CMK (cell line): ENCODE data around the gene UBXN10.

ENCODE experiments used
- DNase-seq: peaks from one replicate; pipeline ENCODE4 v3.0.0-alpha.2; 2010; ENCODE audit warnings: low read depth

Gene UBXN10

DNA sequence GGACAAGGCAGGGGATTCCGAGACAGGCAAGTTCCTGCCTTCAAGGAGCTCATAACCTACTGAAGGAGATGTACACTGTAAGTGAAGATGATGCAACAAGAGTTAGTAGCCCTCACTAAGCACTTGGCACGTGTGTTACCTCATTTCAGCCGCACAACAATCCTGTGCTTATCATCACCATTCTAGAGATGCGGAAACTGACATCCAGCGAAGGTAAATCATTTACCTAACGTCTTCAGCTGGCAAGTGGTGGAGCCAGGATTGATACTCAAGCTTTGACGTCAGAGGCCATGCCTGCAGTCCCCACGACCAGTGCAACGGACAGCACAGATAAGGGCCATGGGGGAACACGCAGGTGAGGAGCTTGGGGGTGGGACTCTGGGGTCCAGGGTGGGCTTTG, 2.9 kb upstream of the UBXN10 start:
- DNase-seq, result no peak

DNA sequence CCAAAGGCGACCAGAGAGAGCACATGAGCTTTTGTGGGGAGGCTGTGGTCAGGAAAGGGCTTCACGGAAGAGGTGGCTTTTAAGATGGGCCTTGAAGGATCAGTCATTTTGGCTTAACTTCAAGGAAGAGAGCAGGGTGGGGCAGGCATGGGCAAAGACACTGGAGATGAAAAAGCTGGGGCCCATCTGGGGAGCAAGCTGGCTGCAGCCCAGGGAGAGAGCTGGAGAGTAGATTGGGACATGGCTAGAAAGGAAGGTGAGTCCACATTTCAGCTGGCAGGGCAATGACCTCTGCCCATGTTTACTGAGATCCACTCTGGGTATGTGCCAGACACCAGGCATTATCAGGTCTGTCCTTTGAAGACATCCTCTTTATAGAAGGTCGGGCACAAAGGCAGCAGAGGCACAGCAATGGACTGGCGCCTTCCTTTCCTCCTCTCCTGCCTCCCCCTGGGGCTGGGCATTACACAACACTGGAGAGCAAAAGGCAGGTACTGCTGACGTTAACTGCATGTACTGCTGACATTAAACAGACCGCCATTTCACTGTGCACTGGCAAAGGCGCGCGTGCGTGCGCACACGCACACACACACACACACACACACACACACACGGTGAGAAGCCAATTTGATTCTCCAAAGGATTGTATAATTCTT, 2.2 kb upstream of the UBXN10 start:
- no peak for DNase-seq

GRCh38 chr1:20184481-20184900, 1.4 kb upstream of the UBXN10 start:
- no peak for DNase-seq

DNA sequence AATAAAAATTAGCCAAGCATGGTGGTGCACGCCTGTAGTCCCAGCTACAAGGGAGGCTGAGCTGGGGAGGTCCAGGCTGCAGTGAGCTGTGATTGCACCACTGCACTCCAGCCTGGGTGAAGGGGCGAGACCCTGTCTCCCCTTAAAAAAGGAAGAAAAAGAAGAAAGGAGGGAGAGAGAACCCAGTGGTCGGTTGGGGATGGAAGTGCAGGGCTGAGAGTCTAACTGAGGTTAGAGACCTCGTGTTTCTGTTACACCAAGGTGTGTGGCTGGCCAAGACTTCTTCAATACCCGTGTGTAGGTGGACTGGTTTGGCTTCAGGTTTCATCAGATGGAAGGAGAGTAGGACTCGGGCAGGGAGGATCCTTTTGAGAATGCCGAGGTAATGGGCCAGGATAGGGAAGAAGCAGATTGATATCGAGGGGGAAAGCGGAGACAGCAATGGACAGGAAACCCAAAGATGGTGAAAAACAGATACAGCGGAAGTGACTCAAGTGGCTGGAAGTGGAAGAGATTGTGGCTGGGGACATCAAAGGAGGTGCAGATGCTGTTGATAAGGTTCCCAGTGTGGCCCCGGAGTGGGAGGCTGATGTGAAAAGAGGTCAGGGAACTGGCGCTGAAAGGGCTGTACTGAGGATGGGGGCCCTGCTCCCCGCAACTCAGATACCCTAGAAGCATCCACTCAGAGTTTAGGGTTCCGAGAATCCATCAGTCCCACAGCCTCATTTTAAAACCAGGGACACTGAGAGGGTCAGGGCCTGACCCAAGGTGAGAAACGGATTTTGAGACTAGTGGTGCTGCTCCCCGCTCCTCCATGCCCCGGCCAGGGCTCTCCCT, 681 bp upstream of the UBXN10 start:
- peak; percentile 61 for DNase-seq

DNA sequence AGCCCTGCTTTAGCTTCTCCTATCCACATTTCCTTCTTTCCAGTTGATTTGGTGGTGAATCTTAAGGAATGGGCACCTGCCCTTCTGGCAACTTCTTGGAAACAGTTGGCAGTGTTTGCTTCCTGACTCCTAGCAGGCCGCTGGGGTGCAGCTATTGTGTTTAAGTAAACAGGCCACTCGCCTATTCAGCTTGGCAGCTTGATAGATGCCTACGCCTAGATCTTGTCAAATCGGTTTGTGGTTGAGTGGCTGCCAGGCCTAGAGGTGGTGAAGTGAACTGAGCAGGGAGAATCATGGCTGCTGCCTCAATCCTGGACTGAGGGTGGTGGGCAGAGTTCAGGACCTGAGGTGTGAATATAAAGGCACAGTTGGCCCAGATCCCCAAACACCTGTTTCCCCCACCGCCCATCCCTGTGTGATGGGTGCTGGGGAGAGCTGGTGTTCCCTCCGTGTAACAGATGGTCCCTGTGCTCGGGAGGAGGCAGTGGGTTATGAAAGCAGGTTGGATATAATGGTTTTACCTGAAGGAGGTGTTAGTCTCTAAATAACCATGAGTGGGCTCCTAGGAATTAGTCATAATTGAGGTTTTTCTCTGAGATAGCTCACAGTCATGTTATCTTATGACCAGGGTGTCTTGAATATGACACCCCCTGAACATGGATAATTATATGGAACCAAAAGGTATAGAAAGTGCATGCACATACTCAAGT, 1.4 kb downstream of the UBXN10 start:
- no peak for DNase-seq

GRCh38 chr1:20187813-20188454, 2.0 kb downstream of the UBXN10 start:
- DNase-seq, result no peak

DNA sequence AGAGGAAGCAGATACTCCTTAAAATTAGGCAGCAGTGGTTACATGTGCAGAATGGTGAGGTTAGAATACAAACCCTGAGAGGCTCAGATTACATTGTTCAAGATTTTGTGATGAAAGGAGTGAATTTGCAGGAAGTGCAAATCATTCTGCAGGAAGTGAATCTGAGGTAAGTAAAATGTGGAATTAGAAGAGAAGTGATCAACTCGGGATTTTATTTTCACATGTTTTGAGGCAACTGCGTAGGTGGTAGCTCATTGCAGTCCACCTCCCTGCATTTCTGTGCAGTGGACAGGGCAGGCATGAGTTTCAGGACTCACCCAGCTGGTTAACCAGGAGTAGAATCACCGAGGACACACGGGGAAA, 2.5 kb downstream of the UBXN10 start:
- DNase-seq, result no peak

- no peak for DNase-seq
Measured at GRCh38 chr1:20189664-20190063, 3.8 kb downstream of the UBXN10 start.

- DNase-seq, result no peak
Measured at GRCh38 chr1:20190256-20191160, 4.6 kb downstream of the UBXN10 start.

DNA sequence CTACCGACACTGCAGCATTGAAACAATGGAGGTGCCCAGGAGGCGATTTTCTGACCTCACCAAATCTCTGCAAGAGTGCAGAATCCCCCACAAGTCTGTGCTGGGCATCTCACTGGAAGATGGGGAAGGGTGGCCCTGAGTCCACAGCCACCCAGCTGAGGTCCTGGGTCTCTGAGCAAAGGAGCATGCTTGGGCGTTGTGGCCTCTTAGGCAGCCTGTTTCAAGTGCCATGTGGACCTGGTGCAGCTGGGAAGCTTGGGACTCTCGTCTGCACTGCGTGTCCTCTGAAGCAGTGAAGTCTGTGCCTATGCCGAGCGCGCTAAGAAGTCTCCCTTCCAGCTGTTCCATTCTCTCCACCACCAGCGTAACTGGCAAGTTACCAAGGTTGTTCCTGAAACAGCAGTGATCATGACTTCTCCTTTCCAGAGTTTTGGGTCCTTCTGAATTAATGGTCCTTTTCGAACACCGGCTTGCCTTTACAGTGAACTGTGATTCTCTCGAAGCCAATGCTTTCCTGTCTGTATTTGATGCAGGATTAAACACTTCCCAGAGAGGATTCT, 5.5 kb downstream of the UBXN10 start:
- DNase-seq, result no peak

GRCh38 chr1:20192364-20192763, 6.5 kb downstream of the UBXN10 start:
- DNase-seq, result no peak

GRCh38 chr1:20192871-20193411, 7.0 kb downstream of the UBXN10 start:
- DNase-seq, result no peak

DNA sequence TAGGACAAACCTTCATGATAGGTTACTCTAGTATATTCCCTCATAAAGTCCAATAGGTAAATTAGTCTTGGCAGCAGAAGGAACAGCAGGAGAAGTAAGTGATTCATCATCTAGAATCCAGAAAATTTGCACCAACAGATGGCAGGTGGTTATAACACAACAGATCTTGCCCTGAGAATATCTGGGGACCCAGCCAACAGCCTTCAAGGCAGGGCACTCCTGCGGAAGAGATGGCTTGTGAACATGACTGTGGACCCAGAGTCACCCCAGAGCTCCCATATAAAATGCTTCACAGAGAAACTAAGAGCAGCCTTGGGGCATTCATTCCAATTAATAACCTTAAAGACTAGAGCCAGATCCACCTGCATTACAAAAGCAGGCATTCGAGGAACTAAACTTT, 8.3 kb downstream of the UBXN10 start:
- no peak for DNase-seq

DNA sequence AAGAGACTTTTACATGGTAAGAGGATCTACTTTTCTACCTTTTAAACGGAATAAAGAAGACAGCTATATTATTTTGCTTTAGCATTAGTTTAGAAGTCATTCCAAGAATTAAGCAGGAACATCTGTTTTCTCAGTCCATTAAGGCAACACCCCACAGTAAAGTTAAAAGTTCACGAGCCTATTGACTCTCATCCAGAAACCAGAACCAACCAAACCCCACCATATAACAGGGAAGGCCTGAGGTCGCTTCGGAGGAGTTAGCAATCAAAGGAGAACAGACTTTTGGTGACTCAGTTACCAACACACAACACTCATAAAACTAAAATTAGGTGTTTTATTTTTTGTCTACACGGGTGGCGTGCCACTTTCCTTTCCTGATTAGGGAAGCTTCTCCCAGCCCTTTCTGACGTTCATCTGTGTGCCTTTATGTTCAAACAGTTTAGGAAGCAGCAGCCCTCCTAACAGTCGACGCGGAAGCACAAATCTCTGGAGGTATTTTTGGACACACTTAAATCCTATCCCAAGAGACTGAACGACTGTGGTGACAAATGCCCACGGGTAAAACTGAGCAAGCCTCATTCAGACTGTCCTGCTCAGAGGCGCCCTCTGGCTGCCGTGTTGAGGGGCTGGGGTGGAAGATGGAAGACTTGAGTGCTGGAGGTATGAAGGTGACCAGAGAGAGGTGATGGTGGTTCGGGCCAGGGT, 9.0 kb downstream of the UBXN10 start:
- peak; percentile 35 for DNase-seq

DNA sequence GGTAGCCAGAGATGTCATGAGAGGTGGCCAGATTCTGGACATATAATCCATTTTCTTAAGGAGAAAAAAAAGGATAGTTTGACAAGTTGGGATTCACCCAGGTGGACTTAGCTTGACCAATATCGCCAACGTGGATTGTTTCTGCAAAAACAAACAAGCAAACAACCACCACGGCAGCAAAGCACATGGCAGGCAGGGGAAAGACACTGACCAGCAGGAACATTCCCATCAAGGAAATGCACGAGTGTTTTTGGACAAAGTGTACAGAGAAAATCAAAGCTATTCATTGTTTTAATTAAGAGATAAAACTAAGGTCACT, 9.5 kb downstream of the UBXN10 start:
- DNase-seq, result no peak

DNA sequence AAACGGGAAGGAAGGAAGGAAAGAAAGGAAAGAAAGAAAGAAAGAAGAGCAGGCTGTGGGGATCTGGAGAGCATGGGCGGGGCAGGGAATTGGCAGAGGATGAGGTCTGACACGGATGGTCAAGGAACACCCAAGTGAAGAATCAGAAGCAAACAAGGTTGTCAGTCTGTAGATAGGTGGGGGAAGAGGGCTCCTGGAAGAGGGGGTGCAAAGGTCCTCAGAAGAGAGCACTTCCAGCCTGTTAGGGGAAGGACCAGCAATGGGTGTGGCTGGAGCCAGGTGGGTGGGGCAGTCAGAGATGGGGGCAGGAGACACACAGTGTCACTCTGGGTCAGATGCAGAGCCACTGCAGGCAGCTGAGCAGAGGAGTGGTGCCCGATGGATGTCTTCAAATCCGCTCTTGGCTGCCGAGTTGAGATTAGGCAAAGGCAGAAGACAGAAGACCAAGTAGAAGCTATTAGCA, 11.5 kb downstream of the UBXN10 start:
- no peak for DNase-seq

DNA sequence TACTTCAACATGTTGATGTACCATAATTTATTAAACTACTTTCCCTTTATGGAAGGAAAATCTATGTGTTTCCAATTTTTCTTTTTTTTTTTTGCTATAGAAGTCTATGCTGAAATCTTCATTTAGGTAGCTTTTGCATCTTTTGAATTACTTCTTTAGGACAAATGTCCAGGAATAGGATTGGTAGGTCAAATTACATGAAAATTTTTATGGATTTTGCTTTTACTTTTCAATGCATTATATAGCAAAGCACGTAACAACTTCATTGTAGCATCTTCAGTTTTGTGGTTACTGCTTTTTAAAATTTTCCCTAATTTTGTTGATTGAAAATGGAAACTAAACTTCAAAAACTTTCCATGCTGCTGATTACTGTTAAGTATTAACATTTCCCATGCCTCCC, 12.4 kb downstream of the UBXN10 start:
- DNase-seq, result no peak

GRCh38 chr1:20198918-20199317, 13.0 kb downstream of the UBXN10 start:
- no peak for DNase-seq

DNA sequence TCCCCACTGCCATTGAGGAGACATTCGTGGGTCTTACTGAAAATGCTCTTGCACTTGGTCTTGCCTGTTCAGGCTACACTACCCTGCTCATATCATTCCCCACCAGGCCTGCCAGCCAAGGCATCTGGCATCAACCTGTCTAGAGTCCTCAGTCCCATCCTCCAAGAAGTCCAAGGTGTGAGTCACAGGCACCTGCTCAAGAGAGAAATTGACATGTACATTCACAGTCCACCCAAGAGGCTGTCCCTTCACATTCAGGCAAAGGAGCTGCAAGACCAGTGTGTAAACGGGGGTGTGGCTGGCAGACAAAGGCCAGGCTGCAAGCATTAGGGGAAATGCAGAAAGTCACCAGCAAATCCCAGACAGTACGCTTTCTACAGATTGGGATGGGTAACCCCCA, 13.5 kb downstream of the UBXN10 start:
- no peak for DNase-seq

DNA sequence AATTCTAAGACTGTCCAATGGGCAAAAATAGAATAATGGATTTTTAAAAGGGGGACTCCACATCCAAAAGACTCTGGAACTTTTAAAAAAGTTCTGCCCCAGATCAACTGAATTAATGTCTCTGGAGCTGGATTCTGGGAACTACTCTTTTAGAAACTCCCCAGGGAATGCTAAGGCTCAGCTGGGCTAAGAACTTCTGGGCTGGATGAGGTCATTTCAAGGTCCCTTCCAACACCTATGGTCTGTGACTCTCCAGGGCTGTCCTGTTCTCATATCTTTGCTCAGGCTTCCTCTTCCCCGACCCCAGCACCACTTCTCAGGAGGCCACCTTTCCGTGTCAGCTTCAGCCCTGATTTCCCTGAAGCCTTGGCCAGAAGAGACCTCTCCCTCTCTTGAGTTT, 13.9 kb downstream of the UBXN10 start:
- DNase-seq, result no peak
